ENCODE data around the gene ZNF23. TPM values are rescaled to one million over a fixed set of nuclear protein-coding genes. Genes with fewer than 3 reads are reported as not detected.

The ZNF23 gene
- total RNA-seq, 1 experiment from 2014 or later = 9.6 TPM

GRCh38 chr16:71490361-71490760 lies 28.3 kb upstream of the ZNF23 start:
- no peak overlapping the region for H3K9ac ChIP-seq (ENCODE audit: extremely low read depth, insufficient read length, low read length)
- H4K20me1 ChIP-seq (ENCODE audit: control insufficient read depth, insufficient read depth, insufficient read length) = no peaks in the 10 kb centered on the region
- no peak for TF ChIP-seq CTCF (conservative IDR thresholded peaks at IDR 0.05)
- Mint-ChIP-seq H3K27ac (no peak overlapping the region), H3K27me3 (ENCODE audit: low read depth) (peaks cover 19% of the 10 kb centered on the region), H3K4me1 (no peaks in the 10 kb centered on the region), H3K4me3 (no peak overlapping the region), H3K36me3 (ENCODE audit: insufficient read depth in 1 of 3, low read depth in 3 of 3) (no peaks in the 10 kb centered on the region), H3K9me3 (no peaks in the 10 kb centered on the region)
- H3K4ac ChIP-seq (ENCODE audit: low read depth, low read length) = no peak overlapping the region
- H2AFZ ChIP-seq (ENCODE audit: low read length) = no peak overlapping the region
- no peak overlapping the region for H3T11ph ChIP-seq (ENCODE audit: low read length)
- no peak overlapping the region for H2BK20ac ChIP-seq (ENCODE audit: low read depth, low read length, poor library complexity, severe bottlenecking)
- no peak overlapping the region for H2BK15ac ChIP-seq (ENCODE audit: low read depth, low read length)
- H3K23ac ChIP-seq (ENCODE audit: insufficient read length, low read depth, low read length) = no peak overlapping the region
- H2BK5ac ChIP-seq (ENCODE audit: insufficient read length, low read length) = no peak overlapping the region
- H2BK120ac ChIP-seq (ENCODE audit: low read depth, low read length, poor library complexity, severe bottlenecking) = no peak overlapping the region
- no peaks in the 10 kb centered on the region for H3K79me1 ChIP-seq (ENCODE audit: insufficient read depth, low read depth, low read length, poor library complexity, severe bottlenecking)
- no peak overlapping the region for H3K56ac ChIP-seq (ENCODE audit: insufficient read length, low read depth, low read length)
- no peak overlapping the region for H4K5ac ChIP-seq (ENCODE audit: insufficient read length, low read depth, low read length)
- DNase-seq = no peak
- no peak overlapping the region for H4K91ac ChIP-seq (ENCODE audit: insufficient read length, low read depth, low read length)
- no peak overlapping the region for H3K27ac ChIP-seq (ENCODE audit: insufficient read length, low read depth, low read length)
- no peaks in the 10 kb centered on the region for H3K23me2 ChIP-seq (ENCODE audit: insufficient read length, low read depth, low read length, poor library complexity, severe bottlenecking)
- H3K27me3 ChIP-seq (ENCODE audit: insufficient read depth, low read length) = no peaks in the 10 kb centered on the region
- H2BK12ac ChIP-seq (ENCODE audit: insufficient read length, low read depth, low read length) = no peak overlapping the region
- no peak overlapping the region for H2AK5ac ChIP-seq (ENCODE audit: insufficient read length, low read length)
- H3K79me2 ChIP-seq (ENCODE audit: insufficient read depth, low read length) = no peaks in the 10 kb centered on the region
- H3K4me2 ChIP-seq (ENCODE audit: insufficient read depth, insufficient read length, low read length) = no peak overlapping the region
- H4K8ac ChIP-seq (replicated peaks; ENCODE audit: insufficient read length, low read depth, low read length) = no peak overlapping the region
- no peak overlapping the region for H3K18ac ChIP-seq (ENCODE audit: insufficient read length, low read depth, low read length)
- H3K4me1 ChIP-seq (ENCODE audit: insufficient read depth, low read length) = no peaks in the 10 kb centered on the region
- no peak overlapping the region for H3K14ac ChIP-seq (ENCODE audit: insufficient read depth, low read length)
- no peaks in the 10 kb centered on the region for H3K9me3 ChIP-seq (ENCODE audit: control insufficient read depth, low read depth, low read length)
